RWPE2 (cell line): Measurements from ENCODE around the gene PARVA.

ENCODE experiments used
- ATAC-seq: fragments of 200-7000 bp; cut with Tn5 transposase; 3 replicates; pipeline ENCODE4 v1.9.1; 2021; ENCODE audit warnings: low read depth
- DNase-seq: peaks from one replicate; pipeline ENCODE4 v3.0.0-alpha.2; 2020; ENCODE audit warnings: low spot score
- H3K27ac ChIP-seq: fragments of 450-650 bp; 2 replicates; pipeline ENCODE4 v1.5.1; 2017; ENCODE audit warnings: mild to moderate bottlenecking; ENCODE audit not compliant: poor library complexity, severe bottlenecking
- H3K27me3 ChIP-seq: fragments of 250-450 bp; sonication (Bioruptor Pico); 2 replicates; pipeline ENCODE4 v1.5.1; 2021; ENCODE audit warnings: mild to moderate bottlenecking, moderate library complexity; ENCODE audit not compliant: insufficient read depth, poor library complexity, severe bottlenecking
- H3K36me3 ChIP-seq: fragments of 250-450 bp; sonication (Bioruptor Pico); 2 replicates; pipeline ENCODE4 v1.5.1; 2020; ENCODE audit warnings: low read depth, mild to moderate bottlenecking, moderate library complexity
- H3K4me1 ChIP-seq: fragments of 250-450 bp; sonication (Bioruptor Pico); 2 replicates; pipeline ENCODE4 v1.5.1; 2021; ENCODE audit warnings: mild to moderate bottlenecking, moderate library complexity; ENCODE audit not compliant: insufficient read depth, poor library complexity, severe bottlenecking
- H3K4me3 ChIP-seq: fragments of 250-450 bp; sonication (Bioruptor Pico); 2 replicates; pipeline ENCODE4 v1.5.1; 2021; ENCODE audit warnings: mild to moderate bottlenecking, moderate library complexity; ENCODE audit not compliant: severe bottlenecking
- H3K9me3 ChIP-seq: fragments of 250-450 bp; sonication (Bioruptor Pico); 2 replicates; pipeline ENCODE4 v1.5.1; 2021; ENCODE audit warnings: mild to moderate bottlenecking, moderate library complexity; ENCODE audit not compliant: severe bottlenecking
- CTCF ChIP-seq: fragments of 450-650 bp; IDR thresholded peaks from one replicate; pipeline ENCODE4 v1.5.1; 2017; ENCODE audit warnings: mild to moderate bottlenecking, moderate library complexity; ENCODE audit not compliant: poor library complexity, severe bottlenecking

Gene PARVA

GRCh38 chr11:12508151-12508751 is 130.9 kb downstream of the PARVA start:
- Histone ChIP-seq H3K4me3 (no peak overlapping the region), H3K36me3 (no peaks in the 10 kb centered on the region), H3K9me3 (no peaks in the 10 kb centered on the region), H3K4me1 (no peaks in the 10 kb centered on the region), H3K27ac (no peak overlapping the region), H3K27me3 (no peaks in the 10 kb centered on the region)
- ATAC-seq (no peak), DNase-seq (no peak)
- no peak for TF ChIP-seq CTCF

GRCh38 chr11:12509371-12509770 is 132.0 kb downstream of the PARVA start:
- ATAC-seq (no peak), DNase-seq (no peak)
- no peak overlapping the region for H3K4me3 ChIP-seq
- H3K27ac ChIP-seq: no peak overlapping the region
- no peak for TF ChIP-seq CTCF
- H3K27me3 ChIP-seq: no peaks in the 10 kb centered on the region
- H3K9me3 ChIP-seq: no peaks in the 10 kb centered on the region
- no peaks in the 10 kb centered on the region for H3K4me1 ChIP-seq
- H3K36me3 ChIP-seq: no peaks in the 10 kb centered on the region

- Histone ChIP-seq H3K9me3 (no peaks in the 10 kb centered on the region), H3K4me3 (no peak overlapping the region), H3K4me1 (no peaks in the 10 kb centered on the region), H3K27me3 (no peaks in the 10 kb centered on the region), H3K36me3 (no peaks in the 10 kb centered on the region), H3K27ac (no peak overlapping the region)
- ATAC-seq (no peak), DNase-seq (no peak)
- no peak for TF ChIP-seq CTCF
These were observed 134.8 kb downstream of the PARVA start for GRCh38 chr11:12512132-12512531.

- Histone ChIP-seq H3K9me3 (no peaks in the 10 kb centered on the region), H3K4me3 (no peak overlapping the region), H3K4me1 (no peaks in the 10 kb centered on the region), H3K36me3 (no peaks in the 10 kb centered on the region), H3K27me3 (no peaks in the 10 kb centered on the region), H3K27ac (no peak overlapping the region)
- TF ChIP-seq CTCF: no peak
- no peak for DNase-seq
- ATAC-seq: no peak
These were observed 135.5 kb downstream of the PARVA start for GRCh38 chr11:12512826-12513395.

GRCh38 chr11:12516387-12517105 is 139.2 kb downstream of the PARVA start:
- Histone ChIP-seq H3K27ac (no peak overlapping the region), H3K4me1 (no peaks in the 10 kb centered on the region), H3K36me3 (no peaks in the 10 kb centered on the region), H3K4me3 (no peak overlapping the region), H3K27me3 (no peaks in the 10 kb centered on the region), H3K9me3 (no peaks in the 10 kb centered on the region)
- ATAC-seq (no peak), DNase-seq (no peak)
- TF ChIP-seq CTCF: no peak
